IMR-90 (cell line): Measurements from ENCODE around the gene EXOC3L4. TPM values are rescaled to one million over a fixed set of nuclear protein-coding genes. Genes with fewer than 3 reads are reported as not detected.

Source experiments
- ATAC-seq: fragments of 200-7000 bp; cut with Tn5 transposase; 2 replicates; pipeline ENCODE4 v1.9.1; 2020; ENCODE audit warnings: low read depth, mild to moderate bottlenecking, moderate library complexity
- BruUV-seq: library from RNA; stranded (reverse); fragments of 400-500 nt; replicated peaks from 2 replicates; lab custom pipeline; 2021; lab: Mats Ljungman, UMichigan
- CTCF ChIA-PET: fragments of 300-600 bp; formaldehyde crosslinking; extraction: SDS; loops from one replicate; lab custom pipeline; 2021; ENCODE audit warnings: antibody characterized with exemption; lab: Yijun Ruan, JAX
- POLR2A ChIA-PET: fragments of 300-600 bp; sonication (Branson Sonifier 250); formaldehyde crosslinking; loops from one replicate; lab custom pipeline; 2022; ENCODE audit warnings: antibody characterized with exemption; ENCODE audit not compliant: unreplicated experiment; lab: Charles Lee
- DNase-seq: peaks from one replicate; pipeline ENCODE4 v3.0.0; 2013
- H2AFZ ChIP-seq: replicated peaks from 2 replicates; pipeline ENCODE3; 2013; ENCODE audit warnings: low read length, mild to moderate bottlenecking; ENCODE audit not compliant: poor library complexity
- H2AK5ac ChIP-seq: 2 replicates; pipeline ENCODE4 v1.6.1; 2013; ENCODE audit warnings: low read depth, low read length, inconsistent platforms
- H2AK9ac ChIP-seq: replicated peaks from 2 replicates; pipeline ENCODE3; 2013; ENCODE audit warnings: mild to moderate bottlenecking, low read depth, low read length, moderate library complexity; ENCODE audit not compliant: poor library complexity
- H2BK120ac ChIP-seq: 2 replicates; pipeline ENCODE4 v1.6.1; 2013; ENCODE audit warnings: low read depth, low read length, inconsistent platforms
- H2BK15ac ChIP-seq: 3 replicates; pipeline ENCODE4 v1.6.1; 2013; ENCODE audit warnings: low read depth, low read length, inconsistent platforms
- H2BK20ac ChIP-seq: 2 replicates; pipeline ENCODE4 v1.6.1; 2013; ENCODE audit warnings: low read depth, mild to moderate bottlenecking, inconsistent platforms, low read length, moderate library complexity
- H2BK5ac ChIP-seq: 2 replicates; pipeline ENCODE4 v1.6.1; 2013; ENCODE audit warnings: mild to moderate bottlenecking, low read depth, low read length, inconsistent platforms; ENCODE audit not compliant: poor library complexity, severe bottlenecking
- H3K14ac ChIP-seq: replicated peaks from 2 replicates; pipeline ENCODE4 v1.6.1; 2013; ENCODE audit warnings: low read depth, low read length, inconsistent platforms
- H3K18ac ChIP-seq: 2 replicates; pipeline ENCODE4 v1.6.1; 2013; ENCODE audit warnings: low read depth, low read length, control low read depth
- H3K23ac ChIP-seq: 2 replicates; pipeline ENCODE4 v1.6.1; 2013; ENCODE audit warnings: low read depth, low read length, inconsistent platforms
- H3K27ac ChIP-seq: 2 replicates; pipeline ENCODE4 v1.5.1; 2013; ENCODE audit warnings: mild to moderate bottlenecking, control low read depth, low read length; ENCODE audit not compliant: insufficient read depth
- H3K27me3 ChIP-seq: 2 replicates; pipeline ENCODE4 v1.6.1; 2013; ENCODE audit warnings: low read length; ENCODE audit not compliant: control insufficient read depth, insufficient read depth
- H3K36me3 ChIP-seq: 2 replicates; pipeline ENCODE4 v1.6.1; 2013; ENCODE audit warnings: low read length, mixed read lengths; ENCODE audit not compliant: control insufficient read depth, insufficient read depth
- H3K4ac ChIP-seq: 2 replicates; pipeline ENCODE4 v1.6.1; 2013; ENCODE audit warnings: low read depth, low read length, inconsistent platforms
- H3K4me1 ChIP-seq: 2 replicates; pipeline ENCODE4 v1.6.1; 2013; ENCODE audit warnings: low read length, mixed read lengths; ENCODE audit not compliant: control insufficient read depth, insufficient read depth
- H3K4me2 ChIP-seq: 2 replicates; pipeline ENCODE4 v1.6.1; 2013; ENCODE audit warnings: low read depth, mild to moderate bottlenecking, control low read depth, low read length, moderate library complexity
- H3K4me3 ChIP-seq: 2 replicates; pipeline ENCODE4 v1.5.1; 2013; ENCODE audit warnings: low read depth, mild to moderate bottlenecking, control low read depth, low read length, moderate library complexity; ENCODE audit not compliant: insufficient read depth
- H3K56ac ChIP-seq: 2 replicates; pipeline ENCODE4 v1.6.1; 2013; ENCODE audit warnings: low read length, inconsistent platforms; ENCODE audit not compliant: insufficient read depth; ENCODE audit errors: extremely low read depth
- H3K79me1 ChIP-seq, 2 experiments: 2 replicates each; pipeline ENCODE4 v1.6.1; 2013; ENCODE audit warnings: low read length in 2 of 2, inconsistent platforms in 1 of 2, low read depth in 1 of 2
- H3K9ac ChIP-seq: 2 replicates; pipeline ENCODE4 v1.6.1; 2013; ENCODE audit warnings: low read depth, low read length, control low read depth
- H3K9me1 ChIP-seq: 2 replicates; pipeline ENCODE4 v1.6.1; 2013; ENCODE audit warnings: low read length, inconsistent platforms; ENCODE audit not compliant: insufficient read depth
- H3K9me3 ChIP-seq: 2 replicates; pipeline ENCODE4 v1.6.1; 2013; ENCODE audit warnings: low read length; ENCODE audit not compliant: control insufficient read depth, insufficient read depth
- H4K20me1 ChIP-seq: 2 replicates; pipeline ENCODE4 v1.6.1; 2013; ENCODE audit warnings: low read length, inconsistent platforms; ENCODE audit not compliant: insufficient read depth
- H4K5ac ChIP-seq: 2 replicates; pipeline ENCODE4 v1.6.1; 2013; ENCODE audit warnings: mild to moderate bottlenecking, low read depth, low read length, control low read depth
- H4K8ac ChIP-seq, 2 experiments: 2 replicates each; pipeline ENCODE4 v1.6.1; 2013; ENCODE audit warnings: low read depth in 2 of 2, low read length in 2 of 2, control low read depth in 1 of 2, inconsistent platforms in 1 of 2
- H4K91ac ChIP-seq: 2 replicates; pipeline ENCODE4 v1.6.1; 2013; ENCODE audit warnings: low read depth, low read length, inconsistent platforms; ENCODE audit not compliant: insufficient read depth
- BHLHE40 ChIP-seq: fragments of 150-350 bp; IDR thresholded peaks from 2 replicates; pipeline ENCODE4 v1.6.1; 2016; ENCODE audit warnings: mild to moderate bottlenecking, low read depth, low read length
- CHD1 ChIP-seq: IDR thresholded peaks from 2 replicates; pipeline ENCODE4 v1.6.1; 2012; ENCODE audit warnings: low read depth, low read length, improper control_type of control experiment
- MAFK ChIP-seq: IDR thresholded peaks from 2 replicates; pipeline ENCODE4 v1.6.1; 2012; ENCODE audit warnings: low read depth, low read length, improper control_type of control experiment
- MAZ ChIP-seq: IDR thresholded peaks from 2 replicates; pipeline ENCODE4 v1.6.1; 2012; ENCODE audit warnings: low read depth, mild to moderate bottlenecking, low read length, improper control_type of control experiment, moderate library complexity, borderline replicate concordance
- MXI1 ChIP-seq: IDR thresholded peaks from 2 replicates; pipeline ENCODE4 v1.6.1; 2012; ENCODE audit warnings: low read depth, mild to moderate bottlenecking, low read length, moderate library complexity, borderline replicate concordance
- POLR2A ChIP-seq: IDR thresholded peaks from 2 replicates; pipeline ENCODE4 v1.6.1; 2012; ENCODE audit warnings: mild to moderate bottlenecking, low read depth, low read length
- RCOR1 ChIP-seq: IDR thresholded peaks from 2 replicates; pipeline ENCODE4 v1.6.1; 2012; ENCODE audit warnings: mild to moderate bottlenecking, low read length, improper control_type of control experiment; ENCODE audit not compliant: insufficient replicate concordance
- SMC3 ChIP-seq: fragments of 150-350 bp; IDR thresholded peaks from 2 replicates; pipeline ENCODE4 v1.6.1; 2016; ENCODE audit warnings: low read depth, mild to moderate bottlenecking, antibody characterized with exemption, low read length, moderate library complexity
- whole genome bisulfite sequencing, 2 experiments: methylation state at CpG; one replicate each; pipeline versions ENCODE4 v1.1.5 to v1.1.7; 2013; ENCODE audit warnings: missing lambda C conversion rate in 2 of 2; ENCODE audit not compliant: insufficient read length in 1 of 2; ENCODE audit errors: extremely low coverage in 2 of 2; 5-methylcytosine and 5-hydroxymethylcytosine counted together
- dilution Hi-C: fragments of 300-500 bp; cut with HindIII; formaldehyde crosslinking; loops from one replicate; pipeline ENCODE4 v1.14.3; 2018; ENCODE audit warnings: low sequenced_read_pairs; ENCODE audit not compliant: unreplicated experiment
- in situ Hi-C: fragments of 300-500 bp; cut with MboI; formaldehyde crosslinking; loops from 3 replicates; pipeline ENCODE4 v1.14.3; 2019; ENCODE audit warnings: low sequenced_read_pairs, inconsistent platforms, mixed read lengths
- intact Hi-C: fragments of 100-400 bp; cut with micrococcal nuclease; formaldehyde crosslinking; loops from 2 replicates; pipeline ENCODE4 v1.10.0; 2022
- polyA plus RNA-seq, 3 experiments: library from polyadenylated mRNA; depleted of rRNA; stranded (reverse); fragments of >200 nt; gene quantifications; 2 replicates each; pipeline ENCODE4 v1.2.3, GENCODE V29; 2012; ENCODE audit warnings: low replicate concordance in 1 of 3
- total RNA-seq: library from RNA; depleted of rRNA; stranded (reverse); fragments of >200 nt; gene quantifications from 2 replicates; pipeline ENCODE4 v1.2.3, GENCODE V29; 2012
- TF ChIP-seq, protein P1 (sequence below): fragments of 150-350 bp; IDR thresholded peaks from 2 replicates; pipeline ENCODE4 v1.6.1; 2017; ENCODE audit warnings: mild to moderate bottlenecking, antibody characterized with exemption, low read length, low read depth

The EXOC3L4 gene
- total and polyA plus RNA-seq, 2 of the 4 experiments (the other 2 are of a cell fraction) = not detected

GRCh38 chr14:103130965-103131364, 36.4 kb downstream of the EXOC3L4 start:
- WGBS, 2 experiments = no CpG with 5 or more reads among the region's 8 CpGs
- CTCF ChIA-PET = interaction anchor here (1.0 to 1.5 kb wide), 2 partner anchors 12 to 26 kb away, joined by 3 to 6 read pairs; no protein-coding TSS in a partner anchor
- H4K91ac ChIP-seq = peak overlapping the region; percentile 70
- H2BK20ac ChIP-seq = peak overlapping the region; percentile 53; the same call in 1 of the 2 replicates
- H3K36me3 ChIP-seq = no peaks in the 10 kb centered on the region
- DNase-seq = peak; percentile 90
- peak overlapping the region; percentile 65 for H2AFZ ChIP-seq
- H3K9me1 ChIP-seq = peaks cover 9% of the 10 kb centered on the region
- intact Hi-C loops (no loop called here), in situ Hi-C loops (no loop called here), dilution Hi-C loops (no loop called here)
- no peak overlapping the region for H3K4me3 ChIP-seq
- POLR2A ChIA-PET = interaction anchor here (0.5 kb wide), 1 partner anchor 170 kb away, joined by 5 read pairs; no protein-coding TSS in a partner anchor
- peak overlapping the region; percentile 73; the same call in 1 of the 2 replicates for H2BK120ac ChIP-seq
- H3K23ac ChIP-seq = no peak overlapping the region
- H4K8ac ChIP-seq = peak overlapping the region in 1 of 2 experiments; percentile 70; a peak in 2 of 4 replicates
- BruUV-seq = no TSS peak
- peak overlapping the region; percentile 75 for H3K4ac ChIP-seq
- H3K14ac ChIP-seq = peak overlapping the region; percentile 42; the same call in 1 of the 2 replicates
- peak overlapping the region; percentile 16; the same call in 1 of the 3 replicates for H2BK15ac ChIP-seq
- TF ChIP-seq MXI1 = no peak
- no peak for TF ChIP-seq CHD1
- TF ChIP-seq SMC3 = no peak
- TF ChIP-seq MAFK = no peak
- TF ChIP-seq POLR2A = no peak
- TF ChIP-seq RCOR1 = no peak
- TF ChIP-seq, protein P1, sequence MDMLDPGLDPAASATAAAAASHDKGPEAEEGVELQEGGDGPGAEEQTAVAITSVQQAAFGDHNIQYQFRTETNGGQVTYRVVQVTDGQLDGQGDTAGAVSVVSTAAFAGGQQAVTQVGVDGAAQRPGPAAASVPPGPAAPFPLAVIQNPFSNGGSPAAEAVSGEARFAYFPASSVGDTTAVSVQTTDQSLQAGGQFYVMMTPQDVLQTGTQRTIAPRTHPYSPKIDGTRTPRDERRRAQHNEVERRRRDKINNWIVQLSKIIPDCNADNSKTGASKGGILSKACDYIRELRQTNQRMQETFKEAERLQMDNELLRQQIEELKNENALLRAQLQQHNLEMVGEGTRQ = no peak
- peak; percentile 82; the same call in 1 of the 2 replicates for TF ChIP-seq MAZ
- no peak for TF ChIP-seq BHLHE40
- H3K4me2 ChIP-seq = no peak overlapping the region
- H4K20me1 ChIP-seq = peaks cover 3% of the 10 kb centered on the region; the same call in 1 of the 2 replicates
- H2BK5ac ChIP-seq = peak overlapping the region; percentile 12
- H3K56ac ChIP-seq = no peak overlapping the region
- H4K5ac ChIP-seq = no peak overlapping the region
- H2AK5ac ChIP-seq = peak overlapping the region; percentile 76
- no peaks in the 10 kb centered on the region; a peak in 1 of 4 replicates for H3K79me1 ChIP-seq
- H3K18ac ChIP-seq = peak overlapping the region; percentile 5; the same call in 1 of the 2 replicates
- peak; percentile 82 for ATAC-seq
- peaks cover 6% of the 10 kb centered on the region; the same call in 1 of the 2 replicates for H3K27me3 ChIP-seq
- H3K4me1 ChIP-seq = peaks cover 14% of the 10 kb centered on the region
- no peaks in the 10 kb centered on the region for H3K9me3 ChIP-seq
- H2AK9ac ChIP-seq = peak overlapping the region; percentile 86
- no peak overlapping the region for H3K9ac ChIP-seq
- peak overlapping the region; percentile 30; the same call in 1 of the 2 replicates for H3K27ac ChIP-seq
